A673 (cell line): ENCODE measurements around the gene EIF3F.

Experiments
- CTCF ChIP-seq: fragments of 300-800, 200-600 bp; sonication (generic); conservative IDR thresholded peaks from 2 replicates; pipeline ENCODE4 v1.5.1; 2017; ENCODE audit warnings: low read depth, mild to moderate bottlenecking, antibody characterized with exemption, low read length, moderate library complexity, mixed read lengths
- EZH2 ChIP-seq: fragments of 200-600 bp; sonication (generic); IDR thresholded peaks from 2 replicates; pipeline ENCODE4 v1.6.1; 2017; ENCODE audit warnings: borderline replicate concordance, low read depth, mild to moderate bottlenecking, mixed read lengths, antibody characterized with exemption, low read length; ENCODE audit not compliant: poor library complexity, severe bottlenecking

GRCh38 chr11:8026982-8027381 is 39.8 kb downstream of the EIF3F start:
- TF ChIP-seq CTCF (no peak), EZH2 (no peak)
